Midbrain (tissue), 1 donor: ENCODE results near the gene ZNF740.
A peak's percentile ranks its signal among the peaks of the same experiment; 100 is the strongest.
"Not testable (repeated sequence)": the region's sequence is repeated elsewhere in the genome, so short reads cannot be mapped to it uniquely, and the experiment has no call there.

ENCODE experiments used
- DNase-seq: peaks from one replicate; lab custom pipeline; 2025; lab: John Stamatoyannopoulos, UW

Gene ZNF740

DNA sequence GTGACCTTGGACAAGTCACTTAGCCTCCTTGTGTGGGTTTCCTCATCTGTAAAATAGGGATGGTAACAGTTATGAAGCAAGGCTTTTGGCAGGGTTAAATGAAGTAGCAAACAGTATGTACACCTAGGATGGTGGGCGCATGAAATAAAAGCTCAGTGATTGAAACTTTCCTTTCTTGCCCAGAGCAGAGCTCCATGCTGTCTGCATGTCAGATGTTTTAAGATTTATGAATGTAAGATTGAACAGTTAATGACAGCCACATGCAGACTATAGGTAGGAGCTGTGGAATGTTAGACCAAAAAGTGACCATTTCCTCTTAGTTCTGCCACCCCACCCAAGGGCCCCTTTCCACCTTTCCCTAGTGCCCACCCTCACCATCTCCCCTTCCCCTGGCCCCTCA is 14.5 kb downstream of the ZNF740 start:
- no peak for DNase-seq

DNA sequence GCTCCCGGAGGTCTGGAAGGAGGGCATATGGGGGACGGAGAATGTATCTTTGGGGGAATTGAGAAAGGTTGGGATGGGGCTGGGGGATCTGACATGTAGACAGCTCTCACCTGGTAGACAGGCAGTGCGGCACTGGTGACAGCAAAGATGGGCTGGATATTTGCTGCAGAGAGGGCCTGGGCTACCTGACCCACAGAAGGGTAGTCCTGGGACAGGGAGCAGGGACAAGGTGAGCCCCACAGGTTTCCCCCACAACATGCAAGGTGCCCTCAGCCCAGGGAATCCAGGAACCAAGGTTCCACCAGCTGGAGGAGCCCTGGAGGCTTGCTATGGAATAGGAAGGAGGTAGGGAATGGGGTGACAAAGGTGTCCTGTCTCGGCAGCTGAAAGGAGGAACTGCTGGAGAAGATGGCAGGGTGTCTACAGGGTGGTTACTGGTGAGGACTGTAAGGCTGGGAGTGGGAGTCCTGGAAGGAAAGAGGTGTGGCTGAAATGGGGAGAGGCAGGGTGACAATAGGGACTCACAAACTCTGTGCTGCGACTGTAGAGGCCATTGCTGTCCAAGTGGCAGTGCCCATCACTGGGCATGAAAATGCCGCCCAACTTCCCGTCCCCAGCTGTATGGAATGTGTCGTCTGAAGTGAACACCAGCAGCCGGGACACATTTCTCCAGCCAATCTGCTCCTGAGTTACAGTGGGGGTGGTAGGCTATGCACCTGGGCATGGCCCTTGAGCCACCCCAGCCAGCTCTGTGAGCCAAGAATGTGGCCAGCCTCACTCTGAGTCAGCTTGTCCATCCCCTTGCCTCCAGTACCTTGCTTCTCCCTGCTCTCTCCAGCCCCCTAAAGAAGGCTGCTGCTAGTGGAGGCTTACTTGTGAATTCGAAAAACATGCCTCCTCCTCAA is 15.2 kb downstream of the ZNF740 start:
- no peak for DNase-seq

DNA sequence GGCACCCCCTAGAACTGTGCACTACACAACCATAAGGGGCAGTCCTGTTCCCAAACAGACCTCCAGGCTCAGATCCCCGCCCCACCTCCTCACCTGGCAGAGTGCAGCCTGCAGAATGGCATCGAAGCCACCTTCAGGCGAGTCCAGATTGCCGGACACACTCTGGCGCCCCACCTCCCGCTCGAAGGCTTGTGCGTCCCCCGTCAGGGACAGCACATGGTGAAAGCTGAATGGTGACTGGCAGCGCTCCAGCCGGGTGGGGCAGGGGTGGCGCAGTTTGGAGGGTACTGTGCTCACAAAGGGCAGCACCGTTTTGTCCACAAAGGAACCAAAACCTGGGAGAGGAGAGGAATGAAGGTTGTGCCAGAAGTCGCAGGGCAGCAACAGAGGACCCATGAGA is 16.0 kb downstream of the ZNF740 start:
- no peak for DNase-seq

DNA sequence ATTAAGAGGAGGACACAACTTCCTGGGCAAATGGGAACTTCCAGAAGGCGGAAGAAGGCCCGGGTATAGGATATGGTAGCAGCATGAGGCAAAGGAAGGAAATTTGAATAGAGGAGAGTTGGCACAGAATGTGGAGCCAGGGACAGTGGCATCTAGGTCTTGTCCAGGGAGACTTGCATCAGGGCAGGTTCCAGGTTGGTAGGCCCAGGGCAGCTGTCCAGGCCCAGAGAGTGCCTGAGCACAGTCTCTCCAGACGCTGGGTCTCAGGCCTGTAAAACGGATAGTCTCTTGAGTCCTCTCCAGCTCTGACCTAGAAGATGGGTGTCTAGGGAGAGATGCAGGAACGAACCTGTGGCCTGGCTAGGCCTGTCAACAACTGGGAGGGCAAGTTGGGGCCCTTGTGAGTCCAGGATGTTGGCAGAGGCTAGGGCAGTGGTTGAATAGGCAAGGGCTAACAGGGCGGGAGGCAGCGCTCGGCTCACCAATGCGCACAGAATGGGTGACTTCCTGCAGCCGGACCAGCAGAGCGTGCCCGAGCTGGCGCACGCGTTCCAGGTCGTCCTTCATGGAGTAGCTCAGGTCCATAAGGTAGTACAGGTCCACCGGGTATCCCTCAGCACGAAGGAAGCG is 16.6 kb downstream of the ZNF740 start:
- DNase-seq, result no peak

DNA sequence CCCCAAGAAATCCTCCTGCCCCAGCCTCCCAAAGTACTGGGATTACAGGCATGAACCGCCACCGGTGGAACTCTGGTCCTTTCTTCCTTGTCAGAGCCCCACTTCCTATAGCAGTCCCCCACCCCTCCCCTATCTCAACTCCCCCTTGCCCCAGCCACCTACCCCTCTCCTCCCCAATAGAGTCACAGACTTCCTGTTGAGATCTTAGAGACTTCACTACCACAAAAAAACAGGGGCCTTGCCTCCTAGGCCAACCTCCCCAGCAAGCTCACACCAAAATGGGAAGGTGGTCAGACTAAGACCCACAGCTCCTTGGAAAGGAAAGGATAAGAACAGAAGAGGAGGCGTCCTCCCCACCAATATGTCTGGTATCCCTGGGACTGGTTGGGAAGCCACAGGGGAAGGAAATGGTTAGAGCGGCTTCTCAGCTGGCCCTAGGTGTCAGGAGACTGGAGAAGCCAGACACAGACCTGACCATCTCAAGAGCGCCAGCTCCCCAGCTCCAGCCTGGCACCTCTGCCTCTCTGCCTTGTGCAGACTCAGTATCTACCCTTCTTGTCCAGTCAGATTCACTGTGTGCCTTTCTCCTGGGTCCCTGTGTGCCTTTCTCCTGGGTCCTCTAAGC is 18.1 kb downstream of the ZNF740 start:
- no peak for DNase-seq

DNA sequence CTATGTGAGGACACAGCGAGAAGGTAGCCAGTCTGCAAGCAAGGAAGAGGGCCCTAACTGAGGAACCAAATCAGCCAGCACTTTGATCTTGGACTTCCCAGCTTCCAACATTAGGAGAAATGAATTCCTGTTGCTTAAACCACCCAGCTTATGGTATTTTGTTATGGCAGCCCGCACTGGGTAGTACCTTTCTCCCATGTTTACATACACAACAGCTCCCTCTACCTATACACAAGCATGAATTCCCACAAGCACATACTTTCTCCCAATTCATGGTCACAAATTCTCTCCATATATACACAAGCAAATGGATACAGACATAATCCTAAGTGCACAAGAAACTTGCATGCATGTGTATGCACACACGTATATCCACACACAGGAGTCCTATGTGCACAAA is 19.2 kb downstream of the ZNF740 start:
- DNase-seq, result no peak

DNA sequence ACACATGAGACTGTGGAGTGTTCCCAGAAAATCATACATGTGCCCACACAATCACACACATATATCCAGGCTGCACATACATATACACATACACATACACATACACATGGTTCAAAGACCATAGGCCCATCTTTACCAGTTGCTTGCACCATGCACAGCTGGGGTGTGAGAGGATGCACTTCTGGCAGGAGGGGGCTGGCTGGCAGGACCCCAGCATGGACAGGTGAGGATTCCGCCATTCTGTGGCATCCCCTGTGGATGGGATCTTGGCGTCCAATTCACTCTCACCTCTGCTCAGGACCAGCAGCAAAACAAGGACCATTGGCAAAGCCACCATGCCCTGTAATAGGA is 19.6 kb downstream of the ZNF740 start:
- DNase-seq, result no peak

DNA sequence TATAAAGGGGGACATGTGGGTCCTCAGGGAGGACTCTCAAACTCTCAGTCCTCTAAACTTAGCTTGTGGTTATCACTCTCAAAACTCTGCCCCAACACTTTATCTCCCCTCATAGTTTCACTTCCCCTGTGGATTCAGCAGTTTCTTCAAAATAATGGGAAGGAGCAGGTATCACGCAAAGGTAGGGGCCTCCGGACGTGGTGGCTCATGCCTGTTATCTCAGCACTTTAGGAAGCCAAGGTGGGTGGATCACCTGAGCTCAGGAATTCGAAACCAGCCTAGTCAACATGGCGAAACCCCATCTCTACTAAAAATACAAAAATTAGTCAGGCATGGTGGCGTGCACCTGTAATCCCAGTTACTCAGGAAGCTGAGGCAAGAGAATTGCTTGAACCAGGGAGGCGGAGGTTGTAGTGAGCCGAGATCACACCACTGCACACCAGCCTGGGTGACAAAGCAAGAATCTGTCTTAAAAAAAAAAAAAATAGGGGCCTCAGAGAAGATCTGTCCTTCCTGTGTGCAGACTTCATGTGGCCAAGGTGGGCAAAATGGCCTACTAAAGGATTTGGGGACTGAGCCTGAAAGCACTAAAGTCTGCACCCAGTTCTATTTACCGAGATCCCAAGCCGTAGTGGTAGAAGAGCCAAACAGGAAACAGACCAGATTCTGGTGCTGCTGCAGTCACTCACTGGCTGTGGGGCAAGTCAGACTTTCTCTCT is 20.1 kb downstream of the ZNF740 start:
- no peak for DNase-seq

DNA sequence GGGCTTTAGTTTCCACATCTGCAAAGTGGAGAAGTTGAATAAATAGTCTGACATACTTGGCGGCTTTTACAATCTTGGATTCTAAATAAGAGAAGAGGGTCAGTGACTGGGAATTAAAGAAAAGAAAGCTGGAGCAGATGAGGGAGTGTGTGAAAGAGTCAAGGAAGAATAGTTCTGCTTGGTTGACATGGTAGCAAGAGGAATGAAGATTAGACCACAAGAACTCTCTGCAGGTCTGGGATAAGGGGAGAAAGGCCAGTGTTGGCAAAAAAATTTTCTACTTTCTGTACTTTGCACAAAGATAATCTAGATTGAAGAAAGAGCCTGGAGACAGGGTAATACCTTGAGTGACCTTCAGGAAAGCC is 20.6 kb downstream of the ZNF740 start:
- DNase-seq, result no peak

DNA sequence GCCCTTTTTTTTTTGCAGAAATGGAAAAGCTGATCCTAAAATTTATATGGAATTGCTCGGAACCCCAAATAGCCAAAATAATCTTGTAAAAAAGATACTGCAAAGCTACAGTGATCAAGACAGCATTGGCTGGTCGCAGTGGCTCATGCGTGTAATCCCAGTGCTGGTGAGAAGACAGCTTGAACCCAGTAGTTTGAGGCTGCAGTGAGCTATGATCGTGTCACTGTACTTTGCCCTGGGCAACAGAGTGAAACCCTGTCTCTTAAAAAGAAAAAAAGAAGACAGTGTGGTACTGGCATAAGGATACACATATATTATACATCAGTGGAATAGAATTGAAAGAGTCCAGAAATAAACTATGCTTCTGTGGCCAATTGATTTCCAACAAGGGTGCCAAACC is 21.1 kb downstream of the ZNF740 start:
- DNase-seq, result no peak

DNA sequence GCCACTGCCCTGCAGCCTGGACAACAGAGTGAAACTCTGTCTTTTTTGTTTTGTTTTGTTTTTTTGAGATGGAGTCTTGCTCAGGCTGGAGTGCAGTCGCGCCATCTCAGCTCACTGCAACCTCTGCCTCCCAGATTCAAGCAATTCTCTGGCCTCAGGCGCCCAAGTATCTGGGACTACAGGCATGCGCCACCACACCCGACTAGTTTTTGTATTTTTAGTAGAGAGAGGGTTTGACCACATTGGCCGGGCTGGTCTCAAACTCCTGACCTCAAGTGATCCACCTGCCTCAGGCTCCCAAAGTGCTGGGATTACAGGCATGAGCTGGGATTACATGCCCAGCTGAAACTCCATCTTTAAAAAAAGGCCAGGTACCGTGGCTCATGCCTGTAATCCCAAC is 21.8 kb downstream of the ZNF740 start:
- not testable (repeated sequence) for DNase-seq

DNA sequence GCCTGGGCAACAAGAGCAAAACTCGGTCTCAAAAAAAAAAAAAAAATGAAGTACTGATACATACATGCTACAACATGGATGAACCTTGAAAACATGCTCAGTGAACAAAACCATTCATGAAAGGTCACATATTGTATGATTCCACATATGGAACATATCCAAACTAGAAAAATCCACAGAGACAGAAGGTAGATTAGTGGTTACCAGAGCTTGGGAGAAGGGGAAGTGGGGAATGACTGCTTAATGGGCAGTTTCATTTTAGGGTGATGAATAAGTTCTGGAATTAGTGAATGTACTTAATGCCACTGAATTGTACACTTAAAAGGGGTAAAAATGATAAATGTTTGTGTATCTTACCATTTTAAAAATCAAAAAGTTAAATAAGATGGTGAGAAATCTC is 23.8 kb downstream of the ZNF740 start:
- no peak for DNase-seq

DNA sequence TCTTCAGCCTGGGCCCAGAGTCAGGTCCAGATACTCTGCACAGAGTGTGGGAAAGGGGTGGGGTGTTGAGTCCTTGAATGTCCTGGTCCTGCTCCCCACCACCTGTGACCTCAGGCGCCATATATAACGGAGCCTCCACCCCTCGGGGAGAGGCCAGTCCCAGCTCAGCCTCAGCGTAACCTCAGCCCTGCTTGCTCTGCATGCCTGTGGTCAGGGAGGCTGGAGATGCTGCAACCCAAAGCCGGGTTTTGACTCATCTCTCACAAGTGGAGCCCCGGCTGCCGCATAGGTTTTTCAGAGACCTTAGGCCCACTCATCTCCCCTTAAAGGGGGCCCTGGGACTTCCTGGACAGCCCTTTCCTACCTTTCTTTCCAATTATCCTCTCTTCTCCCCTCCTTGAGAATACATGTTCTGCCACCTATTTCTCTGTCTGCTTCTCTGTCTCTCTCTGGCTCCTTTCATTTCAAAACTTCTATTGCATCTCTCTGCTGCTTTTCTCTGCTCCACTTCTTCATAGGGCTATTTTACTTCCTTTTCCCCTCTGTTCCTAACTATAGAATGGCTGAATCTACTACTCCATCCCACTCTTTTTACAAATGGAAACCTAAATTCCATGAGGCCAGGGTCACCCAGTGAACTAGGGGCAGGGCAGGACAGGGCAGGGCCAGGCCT is 25.4 kb downstream of the ZNF740 start:
- no peak for DNase-seq

DNA sequence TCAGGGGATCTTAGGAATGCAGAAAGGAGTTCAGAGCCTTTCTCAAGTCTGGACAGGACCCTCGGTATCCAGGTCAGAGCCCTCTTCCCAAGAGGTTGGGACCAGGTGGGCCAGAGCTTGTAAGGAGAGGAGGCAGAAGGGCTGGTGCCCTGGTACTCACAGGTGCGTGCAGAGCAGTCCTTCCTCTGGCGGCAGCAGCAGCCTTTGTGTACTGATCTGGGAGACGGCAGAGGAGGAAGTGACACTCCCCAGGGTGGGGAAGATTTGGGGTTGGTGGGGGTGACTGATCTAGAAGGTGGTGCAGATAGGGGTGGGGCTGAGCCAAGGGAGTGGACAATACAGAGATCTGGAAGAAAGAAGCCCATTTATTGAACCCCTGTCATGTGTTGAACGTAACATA is 26.5 kb downstream of the ZNF740 start, which contains the start of gene ITGB7:
TSS of gene ITGB7 (minus strand) at position 210 of the 400 bp plus-strand sequence. CDS start 6,808 bp downstream, outside the sequence.
- no peak for DNase-seq

DNA sequence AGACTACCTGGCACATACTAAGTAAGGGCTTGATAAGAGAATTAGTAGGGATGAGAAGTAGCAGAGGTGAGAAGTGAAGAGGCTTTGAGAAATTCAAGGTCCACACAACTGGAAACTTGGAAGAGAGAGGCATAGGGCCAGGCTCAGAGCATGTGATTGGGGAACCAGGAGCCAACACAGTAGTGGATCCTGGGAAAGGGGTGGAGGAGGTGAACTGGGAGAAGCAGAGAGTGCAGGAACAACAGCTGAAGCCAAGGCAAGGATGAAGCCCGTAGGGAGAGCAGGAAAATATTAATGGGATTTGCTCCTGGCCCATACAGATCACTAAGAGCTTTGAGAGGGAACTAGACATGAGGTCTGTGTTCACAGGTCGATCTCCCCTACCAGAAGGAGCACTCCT is 27.9 kb downstream of the ZNF740 start:
- no peak for DNase-seq

DNA sequence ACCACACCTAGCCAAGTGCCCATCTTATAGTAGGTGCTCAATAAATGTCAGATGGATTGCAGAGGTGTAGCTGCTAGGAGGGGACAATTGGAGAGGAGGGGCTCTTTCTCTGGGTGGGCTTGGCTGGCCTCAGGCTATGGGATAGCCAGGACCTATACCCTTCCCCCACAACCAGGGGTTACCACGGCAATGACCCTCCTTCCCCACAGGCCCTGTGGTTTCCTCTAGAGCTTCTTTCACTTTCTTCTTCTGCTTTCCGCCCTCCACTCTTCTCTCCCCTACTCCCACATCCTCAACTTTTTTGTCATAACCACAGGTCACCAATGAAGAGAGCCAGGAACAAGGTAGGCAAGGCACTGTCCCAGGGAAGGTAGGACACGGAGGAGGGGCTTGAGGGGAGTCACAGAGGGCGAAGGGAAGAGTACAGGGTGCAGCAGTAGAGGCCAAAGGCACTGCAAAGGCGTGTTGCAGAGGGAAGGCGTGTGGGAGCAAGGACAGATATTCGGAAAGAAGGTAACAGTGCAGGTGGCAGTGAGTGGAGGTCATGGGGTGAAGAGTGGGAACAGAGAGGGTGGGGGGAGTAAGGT is 28.4 kb downstream of the ZNF740 start:
- no peak for DNase-seq

DNA sequence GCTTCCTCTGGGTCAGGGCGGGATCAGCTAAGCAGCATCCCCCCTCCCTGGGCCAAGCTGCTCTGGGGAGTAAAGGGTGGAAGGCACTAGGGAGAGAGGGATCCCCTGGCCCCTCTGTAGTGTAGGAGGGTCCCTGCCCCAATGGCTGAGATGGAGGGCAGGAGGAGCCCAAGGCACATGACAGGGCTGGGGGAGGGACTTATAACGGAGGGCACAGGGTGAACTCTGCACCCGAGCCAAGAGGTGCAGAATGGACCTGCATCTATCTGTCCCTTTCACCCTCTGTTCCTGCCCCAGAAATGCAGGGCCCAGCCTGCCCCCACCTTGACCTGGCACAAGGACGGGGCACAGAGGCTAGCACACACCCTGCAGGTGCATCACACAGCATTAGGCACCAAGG is 30.3 kb downstream of the ZNF740 start:
- no peak for DNase-seq

DNA sequence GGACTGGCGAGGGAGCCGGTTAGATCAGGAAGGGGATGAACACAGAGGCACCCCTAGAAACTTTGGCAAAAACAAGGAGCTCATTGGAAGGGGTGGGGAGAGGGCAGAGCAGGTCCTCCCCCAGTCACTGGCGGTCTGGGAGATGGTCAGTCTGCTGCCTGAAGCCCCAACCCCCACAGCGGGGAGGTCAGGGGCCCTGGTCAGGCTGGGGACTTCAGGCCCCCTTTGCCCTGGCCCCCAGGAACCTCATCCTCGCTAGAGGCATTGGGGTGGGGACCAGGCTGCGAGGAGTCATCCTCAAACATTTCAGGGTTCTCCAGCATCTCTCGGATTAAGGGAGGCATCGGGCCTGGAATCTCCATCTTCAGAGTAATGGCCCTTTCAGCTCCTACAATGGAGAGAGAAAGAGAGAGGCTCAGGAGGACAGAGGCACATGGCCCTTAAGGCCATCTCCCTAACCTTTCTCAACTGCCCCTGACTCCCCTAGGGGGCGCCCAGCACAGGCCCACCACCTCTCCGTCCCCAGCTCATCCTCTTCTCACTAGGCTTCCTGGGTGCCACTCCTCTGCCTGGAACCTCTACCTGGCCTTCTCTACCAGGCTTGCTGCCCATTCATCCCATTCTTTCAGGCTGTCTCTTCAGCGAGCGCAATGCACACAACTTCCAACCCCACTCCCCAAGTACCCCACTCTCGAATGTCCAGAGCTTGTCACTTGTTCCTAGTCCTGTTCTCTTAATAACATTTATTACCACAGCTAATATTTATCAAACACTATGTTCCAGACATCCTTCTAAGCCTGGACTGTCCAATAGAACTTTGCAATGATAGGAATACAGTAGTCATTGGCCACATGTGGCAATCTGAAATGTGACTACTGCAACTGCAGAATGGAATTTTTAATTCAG is 31.2 kb downstream of the ZNF740 start:
- DNase-seq, result no peak

DNA sequence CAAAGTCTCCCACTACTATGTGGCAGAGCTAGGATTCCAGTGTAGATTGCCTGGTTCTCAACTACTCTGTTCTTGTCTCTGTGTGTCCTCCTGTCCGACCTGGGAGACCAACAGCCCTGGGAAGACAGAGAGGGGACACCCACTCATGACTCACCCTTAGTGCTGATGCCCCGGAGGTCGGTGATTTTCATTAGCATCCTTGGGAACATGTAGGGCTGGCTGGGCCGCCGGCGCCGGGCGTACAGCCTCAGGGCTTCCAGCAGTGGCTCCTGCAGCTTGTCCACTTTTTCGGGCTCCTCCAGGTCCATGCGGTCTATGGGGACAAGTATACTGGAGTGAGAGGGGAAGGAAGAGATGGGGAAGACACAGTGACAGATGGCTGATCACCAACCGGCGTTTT is 32.4 kb downstream of the ZNF740 start:
- no peak for DNase-seq

DNA sequence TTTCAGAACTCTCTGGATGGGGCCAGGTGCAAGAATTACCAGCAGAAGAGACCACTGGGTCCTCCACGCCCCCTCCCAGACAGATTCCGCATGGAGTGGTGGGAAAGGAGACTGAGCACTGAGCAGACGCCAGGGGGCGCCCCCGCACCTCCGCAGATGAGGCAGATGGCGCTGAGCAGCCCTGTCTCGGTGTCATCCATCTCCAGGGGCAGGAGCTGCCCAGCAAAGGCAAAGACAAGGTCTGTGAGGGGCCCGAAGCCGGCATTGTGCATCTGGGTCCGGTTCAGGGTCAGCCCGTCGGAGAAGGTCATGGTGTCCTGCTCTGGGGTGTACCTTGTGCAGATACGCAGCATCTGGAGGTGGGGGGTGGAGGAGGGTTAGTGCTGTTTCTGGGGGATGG is 32.8 kb downstream of the ZNF740 start:
- peak; percentile 81 for DNase-seq

DNA sequence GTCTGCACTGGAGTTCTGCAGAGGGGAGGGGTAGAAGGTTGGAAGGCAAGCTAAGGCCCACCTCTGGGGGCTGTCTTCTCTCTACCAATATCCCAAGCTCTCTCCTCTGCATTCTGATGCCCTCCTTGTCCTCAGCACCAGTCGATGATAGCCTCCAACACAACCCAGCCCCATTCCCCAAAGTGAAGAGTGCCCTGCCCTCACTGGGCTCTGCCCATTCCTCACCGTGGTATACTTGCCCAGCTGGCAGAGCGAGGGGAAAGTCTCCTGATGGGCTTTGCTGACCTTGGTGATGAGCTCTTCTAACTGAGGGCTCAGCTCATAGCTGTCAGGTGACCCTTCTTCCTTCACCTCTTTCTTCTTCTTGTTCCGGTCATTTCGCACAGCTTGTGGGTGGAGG is 33.7 kb downstream of the ZNF740 start:
- no peak for DNase-seq
